ENCODE data around the gene PFN3.

DNA sequence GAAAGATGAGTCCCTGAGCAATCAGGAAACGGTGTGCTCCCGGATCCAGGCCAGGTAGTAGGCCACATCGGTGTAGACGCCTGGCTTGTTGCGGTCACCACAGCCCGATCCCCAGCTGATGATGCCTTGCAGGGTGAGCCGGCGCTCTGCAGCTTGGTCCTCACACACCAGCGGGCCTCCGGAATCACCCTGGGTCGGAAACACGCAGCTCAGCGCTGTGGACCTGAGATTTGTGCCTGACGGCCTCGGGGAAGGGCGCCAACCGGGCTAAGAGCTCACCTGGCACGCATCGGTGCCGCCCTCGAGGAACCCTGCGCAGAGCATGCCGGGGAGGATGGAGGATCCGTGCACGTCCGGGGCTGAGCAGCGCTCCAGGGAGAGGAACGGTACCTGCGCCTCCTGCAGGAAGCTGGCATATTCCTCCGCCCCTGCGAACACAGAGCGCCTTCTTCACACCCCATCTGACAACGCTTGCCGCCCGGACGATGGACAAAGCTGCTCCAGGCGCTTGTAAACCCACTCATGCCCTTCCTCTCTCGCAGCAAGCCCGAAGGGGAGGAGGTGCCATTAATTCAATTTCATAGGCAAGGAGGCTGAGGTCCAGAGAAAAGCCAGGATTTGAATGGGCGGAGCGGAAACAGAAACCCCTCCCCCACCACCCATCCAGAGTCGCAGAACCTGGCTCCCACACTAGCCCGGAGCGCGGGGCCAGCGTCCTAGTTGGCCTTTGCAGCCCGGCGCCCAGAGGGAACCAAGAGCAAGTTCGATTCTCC, 2.0 kb upstream of the PFN3 start:
- TF ChIP-seq CTCF (IDR thresholded peaks at IDR 0.05), result peak; percentile 38
- TF ChIP-seq EZH2phosphoT487 (IDR thresholded peaks at IDR 0.05; ENCODE audit: borderline replicate concordance, low read depth), result no peak
- TF ChIP-seq POLR2AphosphoS5 (IDR thresholded peaks at IDR 0.05; ENCODE audit: low read depth, low read length), result no peak
- TF ChIP-seq, protein P1, sequence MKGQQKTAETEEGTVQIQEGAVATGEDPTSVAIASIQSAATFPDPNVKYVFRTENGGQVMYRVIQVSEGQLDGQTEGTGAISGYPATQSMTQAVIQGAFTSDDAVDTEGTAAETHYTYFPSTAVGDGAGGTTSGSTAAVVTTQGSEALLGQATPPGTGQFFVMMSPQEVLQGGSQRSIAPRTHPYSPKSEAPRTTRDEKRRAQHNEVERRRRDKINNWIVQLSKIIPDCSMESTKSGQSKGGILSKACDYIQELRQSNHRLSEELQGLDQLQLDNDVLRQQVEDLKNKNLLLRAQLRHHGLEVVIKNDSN (IDR thresholded peaks at IDR 0.05; ENCODE audit: borderline replicate concordance, low read depth), result no peak
- TF ChIP-seq REST (IDR thresholded peaks at IDR 0.05; ENCODE audit: low read depth, low read length), result no peak
- TF ChIP-seq MXI1 (IDR thresholded peaks at IDR 0.05; ENCODE audit: low read depth, low read length), result no peak
- no peak for TF ChIP-seq TAF1 (IDR thresholded peaks at IDR 0.05; ENCODE audit: borderline replicate concordance, low read depth, low read length)
- peak; percentile 24; the same call in 1 of the 2 replicates for TF ChIP-seq SMC3 (IDR thresholded peaks at IDR 0.05; ENCODE audit: low read depth, low read length)
- no peak for TF ChIP-seq NFIC (IDR thresholded peaks at IDR 0.05; ENCODE audit: borderline replicate concordance)
- TF ChIP-seq RAD21 (IDR thresholded peaks at IDR 0.05; ENCODE audit: low read length), result peak; percentile 26
- TF ChIP-seq, protein P2, sequence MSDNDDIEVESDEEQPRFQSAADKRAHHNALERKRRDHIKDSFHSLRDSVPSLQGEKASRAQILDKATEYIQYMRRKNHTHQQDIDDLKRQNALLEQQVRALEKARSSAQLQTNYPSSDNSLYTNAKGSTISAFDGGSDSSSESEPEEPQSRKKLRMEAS (IDR thresholded peaks at IDR 0.05; ENCODE audit: low read depth), result 0 out of 2 replicates have a peak, but pooled peaks have one; percentile 24
- TF ChIP-seq FOXM1 (IDR thresholded peaks at IDR 0.05; ENCODE audit: low read depth), result no peak
- TF ChIP-seq NRF1 (IDR thresholded peaks at IDR 0.05; ENCODE audit: low read depth, low read length), result no peak
